Tibial artery (tissue), 4 donors: Measurements from ENCODE around the gene COL6A3.

Source experiments
- DNase-seq, 2 donors: peaks; one replicate each; pipeline ENCODE4 v3.0.0-alpha.2; 2019
- H3K27ac ChIP-seq, 2 donors: fragments of 200-600 bp; sonication (generic) in 1 of 2; 1 replicate in 1 of 2; 2 replicates in 1 of 2; pipeline ENCODE4 v1.5.1; 2018 to 2019; ENCODE audit warnings: mild to moderate bottlenecking in 1 of 2
- H3K27me3 ChIP-seq, 2 donors: fragments of 200-600 bp; sonication (generic) in 1 of 2; one replicate each; pipeline versions ENCODE4 v1.5.1 to v1.6.0; 2016 to 2019
- H3K36me3 ChIP-seq, 3 donors: fragments of 200-600 bp; sonication (generic) in 2 of 3; one replicate each; pipeline ENCODE4 v1.5.1; 2016 to 2019; ENCODE audit warnings: mild to moderate bottlenecking in 2 of 3
- H3K4me1 ChIP-seq, 4 donors: fragments of 200-600 bp; sonication (generic) in 2 of 4; 1 replicate in 3 of 4; 2 replicates in 1 of 4; pipeline ENCODE4 v1.5.1; 2016 to 2019
- H3K4me3 ChIP-seq, 2 donors: fragments of 200-600 bp; sonication (generic) in 1 of 2; 1 replicate in 1 of 2; 2 replicates in 1 of 2; pipeline ENCODE4 v1.5.1; 2018 to 2019; ENCODE audit warnings: mild to moderate bottlenecking in 2 of 2
- H3K9me3 ChIP-seq, 3 donors: fragments of 200-600 bp; sonication (generic) in 1 of 3; one replicate each; pipeline ENCODE4 v1.5.1; 2016 to 2019
- intact Hi-C: fragments of 100-400 bp; cut with DNase I; formaldehyde crosslinking; loops from one replicate; pipeline ENCODE4 v1.15.0; 2023; ENCODE audit warnings: low total_unique reads
- TF ChIP-seq, protein P1 (sequence below), 2 experiments: fragments of 200-600 bp in 1 of 2; fragments of 450-650 bp in 1 of 2; IDR thresholded peaks; one replicate each; pipeline ENCODE4 v1.5.1; 2017 to 2019; ENCODE audit warnings: antibody characterized with exemption in 2 of 2, mild to moderate bottlenecking in 1 of 2, moderate library complexity in 1 of 2

COL6A3 gene

GRCh38 chr2:237314681-237315080 lies 99.3 kb downstream of the COL6A3 start:
- TF ChIP-seq, protein P1, sequence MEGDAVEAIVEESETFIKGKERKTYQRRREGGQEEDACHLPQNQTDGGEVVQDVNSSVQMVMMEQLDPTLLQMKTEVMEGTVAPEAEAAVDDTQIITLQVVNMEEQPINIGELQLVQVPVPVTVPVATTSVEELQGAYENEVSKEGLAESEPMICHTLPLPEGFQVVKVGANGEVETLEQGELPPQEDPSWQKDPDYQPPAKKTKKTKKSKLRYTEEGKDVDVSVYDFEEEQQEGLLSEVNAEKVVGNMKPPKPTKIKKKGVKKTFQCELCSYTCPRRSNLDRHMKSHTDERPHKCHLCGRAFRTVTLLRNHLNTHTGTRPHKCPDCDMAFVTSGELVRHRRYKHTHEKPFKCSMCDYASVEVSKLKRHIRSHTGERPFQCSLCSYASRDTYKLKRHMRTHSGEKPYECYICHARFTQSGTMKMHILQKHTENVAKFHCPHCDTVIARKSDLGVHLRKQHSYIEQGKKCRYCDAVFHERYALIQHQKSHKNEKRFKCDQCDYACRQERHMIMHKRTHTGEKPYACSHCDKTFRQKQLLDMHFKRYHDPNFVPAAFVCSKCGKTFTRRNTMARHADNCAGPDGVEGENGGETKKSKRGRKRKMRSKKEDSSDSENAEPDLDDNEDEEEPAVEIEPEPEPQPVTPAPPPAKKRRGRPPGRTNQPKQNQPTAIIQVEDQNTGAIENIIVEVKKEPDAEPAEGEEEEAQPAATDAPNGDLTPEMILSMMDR (IDR thresholded peaks at IDR 0.05): no peak
- Histone ChIP-seq H3K4me1 (peaks cover 4 to 70% (median 42%) of the 10 kb centered on the region in 4 donors), H3K27ac (peak overlapping the region; percentile 94 to 98), H3K9me3 (no peaks in the 10 kb centered on the region), H3K27me3 (no peaks in the 10 kb centered on the region), H3K36me3 (no peaks in the 10 kb centered on the region), H3K4me3 (no peak overlapping the region)
- no peak for DNase-seq
- intact Hi-C loops: loop anchor here (10.0 kb wide), 1 partner anchor 160 kb away; no protein-coding TSS in a partner anchor

- Histone ChIP-seq H3K9me3 (no peaks in the 10 kb centered on the region), H3K27me3 (no peaks in the 10 kb centered on the region), H3K4me1 (peaks cover 4 to 74% (median 42%) of the 10 kb centered on the region in 4 donors), H3K27ac (peak overlapping the region; percentile 94 to 98), H3K4me3 (no peak overlapping the region), H3K36me3 (no peaks in the 10 kb centered on the region)
- intact Hi-C loops: loop anchor here (10.0 kb wide), 1 partner anchor 161 kb away; no protein-coding TSS in a partner anchor
- no peak for DNase-seq
- TF ChIP-seq, protein P1 (IDR thresholded peaks at IDR 0.05): no peak
Measured at GRCh38 chr2:237314198-237314597, 99.8 kb downstream of the COL6A3 start.

DNA sequence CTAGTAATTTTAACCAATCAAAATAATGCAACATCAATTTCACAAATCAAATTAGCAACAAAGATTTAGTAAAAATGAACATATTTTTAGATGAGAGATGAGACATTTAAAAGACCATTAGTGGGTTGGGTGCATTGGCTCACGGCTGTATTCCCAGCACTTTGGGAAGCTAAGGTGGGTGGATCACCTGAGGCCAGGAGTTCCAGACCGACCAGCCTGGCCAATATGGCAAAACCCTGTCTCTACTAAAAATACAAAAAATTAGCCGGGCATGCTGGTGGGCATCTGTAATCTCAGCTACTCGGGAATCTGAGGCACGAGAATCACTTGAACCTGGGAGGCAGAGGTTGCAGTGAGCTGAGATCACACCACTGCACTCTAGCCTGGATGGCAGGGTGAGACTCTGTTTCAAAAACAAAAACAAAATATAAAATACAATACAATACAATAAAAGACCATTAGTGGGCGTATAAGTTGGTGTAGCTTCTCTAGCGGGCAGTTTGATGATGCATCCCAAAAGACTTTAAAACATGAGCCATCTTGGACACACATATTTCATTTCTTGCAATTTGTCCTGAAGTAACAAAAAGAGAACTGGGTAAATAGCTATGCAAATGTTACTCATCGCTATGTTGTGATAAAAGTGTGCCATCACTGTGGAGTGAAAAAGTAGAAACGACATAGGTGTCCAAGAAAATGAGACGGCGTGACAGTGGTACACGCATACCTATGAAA lies 101.8 kb downstream of the COL6A3 start:
- no peak overlapping the region for H3K4me3 ChIP-seq
- no peak for DNase-seq
- no peaks in the 10 kb centered on the region for H3K27me3 ChIP-seq
- H3K36me3 ChIP-seq: no peaks in the 10 kb centered on the region
- H3K9me3 ChIP-seq: no peaks in the 10 kb centered on the region
- H3K27ac ChIP-seq: peak overlapping the region; percentile 94 to 98
- intact Hi-C loops: loop anchor here (10.0 kb wide), 1 partner anchor 163 kb away; no protein-coding TSS in a partner anchor
- H3K4me1 ChIP-seq: peaks cover 4 to 74% (median 48%) of the 10 kb centered on the region in 4 donors
- TF ChIP-seq, protein P1 (IDR thresholded peaks at IDR 0.05): no peak

DNA sequence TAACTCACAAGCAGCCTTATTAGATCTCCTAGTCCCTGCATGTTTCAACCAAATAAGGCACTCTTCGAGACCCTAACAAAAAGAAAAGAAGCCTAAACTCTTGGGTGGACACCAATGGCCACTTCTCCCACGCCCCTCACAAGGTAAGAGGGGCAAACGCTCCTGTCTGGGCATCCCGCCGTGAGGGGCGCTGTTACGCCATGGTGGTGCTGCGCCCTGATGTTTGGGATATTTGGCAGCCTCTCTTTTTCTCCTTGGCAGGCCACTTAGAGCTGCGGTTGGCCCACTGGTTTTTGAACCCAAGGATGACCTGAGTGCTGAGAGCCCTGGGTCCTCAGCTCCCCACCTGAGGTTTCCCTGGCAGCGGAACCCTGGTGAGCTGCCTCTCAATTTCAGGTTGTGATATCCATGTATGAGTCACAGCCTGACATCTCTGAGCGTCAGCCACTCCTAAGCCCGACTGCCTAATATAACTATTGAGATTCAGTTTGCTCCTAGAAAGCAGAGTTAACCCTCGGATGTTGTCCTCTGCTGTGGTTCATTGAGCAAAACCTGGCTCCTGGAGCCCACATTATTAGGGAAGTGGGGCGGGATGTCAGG lies 103.3 kb downstream of the COL6A3 start:
- H3K4me3 ChIP-seq: peak overlapping the region in 1 of 2 donors; percentile 4
- H3K9me3 ChIP-seq: no peaks in the 10 kb centered on the region
- intact Hi-C loops: loop anchor here (10.0 kb wide), 1 partner anchor 164 kb away; no protein-coding TSS in a partner anchor
- no peaks in the 10 kb centered on the region for H3K27me3 ChIP-seq
- H3K36me3 ChIP-seq: no peaks in the 10 kb centered on the region
- no peak for DNase-seq
- TF ChIP-seq, protein P1 (IDR thresholded peaks at IDR 0.05): peak in 1 of 2 experiments; percentile 21
- peaks cover 4 to 70% (median 40%) of the 10 kb centered on the region in 4 donors for H3K4me1 ChIP-seq
- peak overlapping the region; percentile 94 to 98 for H3K27ac ChIP-seq

- no peak overlapping the region for H3K4me3 ChIP-seq
- TF ChIP-seq, protein P1 (IDR thresholded peaks at IDR 0.05): no peak
- H3K9me3 ChIP-seq: no peaks in the 10 kb centered on the region
- no peaks in the 10 kb centered on the region for H3K36me3 ChIP-seq
- peak overlapping the region; percentile 94 to 98 for H3K27ac ChIP-seq
- H3K4me1 ChIP-seq: peaks cover 0 to 70% (median 33%) of the 10 kb centered on the region in 4 donors
- DNase-seq: no peak
- intact Hi-C loops: no loop called here
- H3K27me3 ChIP-seq: no peaks in the 10 kb centered on the region
Measured at GRCh38 chr2:237309416-237309815, 104.5 kb downstream of the COL6A3 start.
